Rectal smooth muscle tissue (tissue), 1 donor: Measurements from ENCODE around the gene TMEM192.
"Not testable (repeated sequence)": the region's sequence is repeated elsewhere in the genome, so short reads cannot be mapped to it uniquely, and the experiment has no call there.

ENCODE experiments used
- H3K27ac ChIP-seq: one replicate; pipeline ENCODE4 v1.7.0; 2013; ENCODE audit warnings: low read depth, low read length, inconsistent platforms
- H3K27me3 ChIP-seq: one replicate; pipeline ENCODE4 v1.7.0; 2013; ENCODE audit warnings: low read length; ENCODE audit not compliant: control insufficient read depth, insufficient read depth
- H3K36me3 ChIP-seq: one replicate; pipeline ENCODE4 v1.7.0; 2013; ENCODE audit warnings: low read length; ENCODE audit not compliant: control insufficient read depth, insufficient read depth
- H3K4me1 ChIP-seq: one replicate; pipeline ENCODE4 v1.7.0; 2013; ENCODE audit warnings: low read length; ENCODE audit not compliant: control insufficient read depth, insufficient read depth
- H3K4me3 ChIP-seq: one replicate; pipeline ENCODE4 v1.7.0; 2013; ENCODE audit warnings: low read length
- H3K9ac ChIP-seq: one replicate; pipeline ENCODE4 v1.7.0; 2013; ENCODE audit warnings: low read length

Gene TMEM192

DNA sequence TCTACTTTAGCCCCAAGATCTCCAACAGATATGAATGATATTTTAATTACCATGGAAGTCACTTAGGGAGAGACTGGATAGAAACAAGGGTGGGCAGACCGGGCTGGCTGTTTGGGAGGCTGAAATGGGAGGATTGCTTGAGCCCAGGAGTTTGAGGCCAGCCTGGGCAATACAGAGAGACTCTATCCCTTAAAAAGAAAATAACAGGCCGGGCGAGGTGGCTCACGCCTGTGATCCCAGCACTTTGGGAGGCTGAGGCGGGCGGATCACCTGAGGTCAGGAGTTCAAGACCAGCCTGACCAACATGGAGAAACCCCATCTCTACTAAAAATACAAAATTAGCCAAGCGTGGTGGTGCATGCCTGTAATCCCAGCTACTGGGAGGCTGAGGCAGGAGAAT, 27.9 kb downstream of the TMEM192 start:
- not testable (repeated sequence) for H3K4me3 ChIP-seq, H3K36me3 ChIP-seq, H3K4me1 ChIP-seq, H3K9ac ChIP-seq, H3K27me3 ChIP-seq, H3K27ac ChIP-seq

- H3K36me3 ChIP-seq, result no peaks in the 10 kb centered on the region
- no peaks in the 10 kb centered on the region for H3K4me1 ChIP-seq
- H3K27me3 ChIP-seq, result no peaks in the 10 kb centered on the region
- H3K9ac ChIP-seq, result no peak overlapping the region
- no peak overlapping the region for H3K27ac ChIP-seq
- H3K4me3 ChIP-seq, result no peak overlapping the region
Measured at GRCh38 chr4:165079476-165079875, 33.2 kb downstream of the TMEM192 start.

DNA sequence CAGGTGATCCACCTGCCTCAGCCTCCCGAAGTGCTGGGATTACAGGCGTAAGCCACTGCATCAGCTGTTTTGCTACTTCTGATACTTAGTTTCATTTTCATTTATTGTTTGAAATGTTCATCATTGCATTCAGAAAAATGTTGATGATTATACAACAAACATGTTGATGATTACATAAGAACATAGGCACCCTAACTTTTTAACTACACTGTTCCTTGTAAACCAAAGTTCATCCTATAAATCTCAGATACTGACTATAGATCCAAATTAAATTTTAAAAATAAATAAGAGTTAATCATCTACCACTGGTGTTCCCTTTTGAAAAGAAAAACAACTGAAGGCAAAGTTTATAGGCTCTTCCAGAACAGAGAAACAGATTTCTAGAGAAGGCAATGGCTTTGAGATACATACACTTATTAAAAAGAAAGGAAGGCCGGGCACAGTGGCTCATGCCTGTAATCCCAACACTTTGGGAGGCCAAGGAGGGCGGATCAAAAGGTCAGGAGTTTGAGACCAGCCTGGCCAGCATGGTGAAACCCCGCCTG, 35.6 kb downstream of the TMEM192 start:
- Histone ChIP-seq H3K27ac (no peak overlapping the region), H3K4me3 (no peak overlapping the region), H3K4me1 (no peaks in the 10 kb centered on the region), H3K9ac (no peak overlapping the region), H3K27me3 (no peaks in the 10 kb centered on the region), H3K36me3 (no peaks in the 10 kb centered on the region)

DNA sequence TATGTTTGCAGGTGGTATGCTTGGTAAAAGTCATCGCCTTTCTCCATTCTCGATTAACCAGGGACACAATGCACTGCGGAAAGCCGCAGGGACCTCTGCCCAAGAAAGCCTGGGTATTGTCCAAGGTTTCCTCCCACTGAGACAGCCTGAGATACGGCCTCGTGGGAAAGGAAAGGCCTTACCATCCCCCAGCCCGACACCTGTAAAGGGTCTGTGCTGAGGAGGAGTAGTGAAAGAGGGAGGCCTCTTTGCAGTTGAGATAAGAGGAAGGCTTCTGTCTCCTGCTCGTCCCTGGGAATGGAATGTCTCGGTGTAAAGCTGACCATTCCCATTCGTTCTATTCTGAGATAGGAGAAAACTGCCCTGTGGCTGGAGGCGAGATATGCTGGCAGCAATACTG, 39.3 kb downstream of the TMEM192 start:
- H3K4me3 ChIP-seq, H3K27me3 ChIP-seq: not testable (repeated sequence)

DNA sequence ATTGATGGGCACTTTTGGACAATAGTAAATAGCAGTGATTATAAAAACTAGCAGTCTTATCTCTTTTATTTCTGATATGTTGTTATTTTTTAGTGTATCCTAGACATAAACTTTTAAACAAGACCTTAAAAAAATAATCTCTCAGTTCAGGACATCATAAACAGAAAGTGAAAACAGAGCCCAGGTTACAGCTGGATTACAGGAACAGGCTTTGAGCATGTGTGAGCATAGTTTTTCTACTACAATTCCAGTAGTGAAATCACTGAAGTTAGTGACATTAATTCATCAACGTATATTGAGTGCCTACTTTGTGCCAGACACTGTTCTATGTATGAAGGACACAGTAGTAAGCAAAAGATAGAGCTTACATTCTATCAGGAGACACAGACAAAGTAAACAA, 42.1 kb downstream of the TMEM192 start:
- H3K4me1 ChIP-seq, result no peaks in the 10 kb centered on the region
- H3K9ac ChIP-seq, result no peak overlapping the region
- H3K27ac ChIP-seq, result no peak overlapping the region
- H3K36me3 ChIP-seq, result no peaks in the 10 kb centered on the region
- no peaks in the 10 kb centered on the region for H3K27me3 ChIP-seq
- no peak overlapping the region for H3K4me3 ChIP-seq

More for the DNA sequence above, 39.3 kb downstream of the TMEM192 start:
- H3K36me3 ChIP-seq, H3K9ac ChIP-seq, H3K4me1 ChIP-seq, H3K27ac ChIP-seq: not testable (repeated sequence)

GRCh38 chr4:165060938-165061337, 51.7 kb downstream of the TMEM192 start:
- Histone ChIP-seq H3K4me3 (no peak overlapping the region), H3K27ac (no peak overlapping the region), H3K4me1 (no peaks in the 10 kb centered on the region), H3K36me3 (no peaks in the 10 kb centered on the region), H3K9ac (no peak overlapping the region), H3K27me3 (no peaks in the 10 kb centered on the region)

DNA sequence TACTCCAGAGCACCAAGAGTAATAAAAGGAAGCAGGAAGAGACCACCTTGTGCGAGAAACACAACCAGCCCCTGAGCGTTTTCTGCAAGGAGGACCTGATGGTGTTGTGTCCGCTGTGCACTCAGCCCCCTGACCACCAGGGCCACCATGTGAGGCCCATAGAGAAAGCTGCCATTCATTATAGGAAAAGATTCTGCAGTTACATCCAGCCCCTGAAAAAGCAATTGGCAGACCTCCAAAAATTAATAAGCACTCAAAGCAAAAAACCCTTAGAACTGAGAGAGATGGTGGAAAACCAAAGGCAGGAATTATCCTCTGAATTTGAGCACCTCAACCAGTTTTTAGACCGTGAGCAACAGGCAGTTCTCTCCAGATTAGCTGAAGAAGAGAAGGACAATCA, 53.3 kb downstream of the TMEM192 start:
- no peaks in the 10 kb centered on the region for H3K4me1 ChIP-seq
- H3K27ac ChIP-seq, result no peak overlapping the region
- H3K36me3 ChIP-seq, result no peaks in the 10 kb centered on the region
- no peak overlapping the region for H3K4me3 ChIP-seq
- H3K27me3 ChIP-seq, result no peaks in the 10 kb centered on the region
- no peak overlapping the region for H3K9ac ChIP-seq

GRCh38 chr4:165058666-165059065, 54.0 kb downstream of the TMEM192 start:
- H3K36me3 ChIP-seq, result no peaks in the 10 kb centered on the region
- no peak overlapping the region for H3K27ac ChIP-seq
- H3K4me1 ChIP-seq, result no peaks in the 10 kb centered on the region
- H3K27me3 ChIP-seq, result no peaks in the 10 kb centered on the region
- no peak overlapping the region for H3K9ac ChIP-seq
- H3K4me3 ChIP-seq, result no peak overlapping the region

DNA sequence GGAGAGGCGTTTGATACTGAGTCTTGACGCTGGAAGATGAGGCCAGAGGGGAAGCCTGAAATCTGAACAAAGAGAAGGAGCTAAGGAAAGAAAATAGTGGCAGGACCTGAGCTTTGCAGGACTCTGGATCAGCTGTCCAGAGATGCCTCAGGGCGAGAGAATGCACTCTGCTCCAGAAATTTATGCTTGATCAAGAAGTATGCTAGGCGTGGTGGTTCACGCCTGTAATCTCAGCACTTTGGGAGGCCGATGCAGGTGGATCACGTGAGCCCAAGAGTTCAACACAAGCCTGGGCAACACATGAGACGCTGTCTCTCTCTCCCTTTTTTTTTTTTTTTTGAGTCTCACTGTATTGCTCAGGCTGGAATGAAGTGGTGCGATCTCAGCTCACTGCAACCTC, 57.1 kb downstream of the TMEM192 start:
- Histone ChIP-seq H3K27me3 (no peaks in the 10 kb centered on the region), H3K4me1 (no peaks in the 10 kb centered on the region), H3K4me3 (no peak overlapping the region), H3K9ac (no peak overlapping the region), H3K27ac (no peak overlapping the region), H3K36me3 (no peaks in the 10 kb centered on the region)

GRCh38 chr4:165053645-165054044, 59.0 kb downstream of the TMEM192 start, which contains the start of gene TRIM75:
Gene TRIM75, plus strand, starts transcription at chr4:165053866. Its CDS starts 5,282 bp downstream, at chr4:165059148.
- H3K27ac ChIP-seq, result no peak within 1 kb of the TSS
- H3K36me3 ChIP-seq, result no peaks in the 10 kb centered on the region
- H3K4me3 ChIP-seq, result no peak within 1 kb of the TSS
- no peaks in the 10 kb centered on the region for H3K4me1 ChIP-seq
- no peaks in the 10 kb centered on the region for H3K27me3 ChIP-seq
- H3K9ac ChIP-seq, result no peak within 1 kb of the TSS

GRCh38 chr4:165052627-165053026, 60.0 kb downstream of the TMEM192 start:
- Histone ChIP-seq H3K4me3 (no peak overlapping the region), H3K4me1 (no peaks in the 10 kb centered on the region), H3K27me3 (no peaks in the 10 kb centered on the region), H3K27ac (no peak overlapping the region), H3K9ac (no peak overlapping the region), H3K36me3 (no peaks in the 10 kb centered on the region)

- Histone ChIP-seq H3K27ac (no peak overlapping the region), H3K27me3 (no peaks in the 10 kb centered on the region), H3K36me3 (no peaks in the 10 kb centered on the region), H3K4me1 (no peaks in the 10 kb centered on the region), H3K9ac (no peak overlapping the region), H3K4me3 (no peak overlapping the region)
Measured at GRCh38 chr4:165048170-165048569, 64.5 kb downstream of the TMEM192 start.

DNA sequence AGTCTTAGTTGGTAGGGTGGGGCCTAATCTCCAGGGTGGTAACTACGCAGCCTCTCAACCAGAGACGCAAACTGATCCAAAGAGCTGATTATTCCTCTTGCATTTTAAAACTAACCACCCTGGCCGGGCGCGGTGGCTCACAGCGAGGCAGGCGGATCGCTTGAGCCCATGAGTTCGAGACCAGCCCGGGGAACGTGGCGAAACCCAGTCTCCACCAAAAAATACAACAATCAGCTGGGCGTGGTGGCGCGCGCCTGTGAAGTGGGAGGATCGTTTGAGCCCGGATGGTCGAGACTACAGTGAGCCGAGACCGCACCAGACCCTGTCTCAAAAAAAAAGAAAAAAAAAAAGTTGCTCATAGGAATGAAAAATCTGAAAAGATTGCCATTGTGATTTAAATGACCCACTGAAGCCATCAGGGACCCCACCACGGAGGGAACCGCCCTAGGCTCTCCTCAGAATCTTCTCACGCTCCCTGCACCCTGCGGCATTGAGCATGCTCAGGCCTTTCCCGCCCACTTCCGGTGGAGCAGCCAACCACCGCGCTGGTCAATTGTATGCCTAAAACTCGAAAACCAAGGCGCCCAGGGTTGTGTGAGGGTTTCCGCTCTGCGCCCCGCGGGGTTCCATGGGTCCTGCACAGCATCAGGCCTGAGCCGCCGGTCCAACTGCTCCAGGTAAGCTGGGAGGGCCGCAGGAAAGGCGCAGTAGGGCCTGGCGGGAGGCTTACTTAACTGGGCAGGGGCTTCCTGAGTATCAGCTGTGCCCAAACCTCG, 81.0 kb downstream of the TMEM192 start, which contains the start of gene TRIM60:
TRIM60 (plus strand) TSS at position 564 of the 776 bp plus-strand sequence. CDS start 8,074 bp downstream, outside the sequence.
- H3K27ac ChIP-seq, result no peak within 1 kb of the TSS
- H3K9ac ChIP-seq, result no peak within 1 kb of the TSS
- no peak within 1 kb of the TSS for H3K4me3 ChIP-seq
- H3K4me1 ChIP-seq, result no peaks in the 10 kb centered on the region
- H3K36me3 ChIP-seq, result no peaks in the 10 kb centered on the region
- H3K27me3 ChIP-seq, result no peaks in the 10 kb centered on the region
